Astrocyte of the spinal cord (primary cell): ENCODE measurements around the gene EMC8.

ENCODE experiments used
- DNase-seq: peaks from one replicate; pipeline ENCODE4 v3.0.0; 2011; ENCODE audit warnings: low read depth, low spot score
- H3K4me3 ChIP-seq: 2 replicates; pipeline ENCODE4 v1.5.1; 2011; ENCODE audit warnings: low read depth, mild to moderate bottlenecking, low read length, moderate library complexity
- CTCF ChIP-seq: IDR thresholded peaks from 2 replicates; pipeline ENCODE4 v1.5.1; 2012; ENCODE audit warnings: low read depth, mild to moderate bottlenecking, low read length, inconsistent platforms
- in situ Hi-C: cut with HindIII; loops from 2 replicates; pipeline ENCODE4 v1.10.0; 2017; ENCODE audit warnings: low sequenced_read_pairs

Gene EMC8

GRCh38 chr16:85829171-85829719 is 29.9 kb upstream of the EMC8 start:
- TF ChIP-seq CTCF: no peak
- in situ Hi-C loops: no loop called here
- DNase-seq: no peak
- H3K4me3 ChIP-seq: no peak overlapping the region

- in situ Hi-C loops: no loop called here
- TF ChIP-seq CTCF: no peak
- no peak overlapping the region for H3K4me3 ChIP-seq
- no peak for DNase-seq
Observed at GRCh38 chr16:85828166-85828565, 28.8 kb upstream of the EMC8 start.

GRCh38 chr16:85826686-85827247 is 27.4 kb upstream of the EMC8 start:
- TF ChIP-seq CTCF: no peak
- no peak overlapping the region for H3K4me3 ChIP-seq
- in situ Hi-C loops: no loop called here
- no peak for DNase-seq

- in situ Hi-C loops: no loop called here
- peak; percentile 6 for TF ChIP-seq CTCF
- DNase-seq: no peak
- H3K4me3 ChIP-seq: no peak overlapping the region
Observed at GRCh38 chr16:85825326-85825725, 26.0 kb upstream of the EMC8 start.

- in situ Hi-C loops: no loop called here
- no peak for TF ChIP-seq CTCF
- DNase-seq: no peak
- H3K4me3 ChIP-seq: no peak overlapping the region
Observed at GRCh38 chr16:85824161-85825135, 25.1 kb upstream of the EMC8 start.

GRCh38 chr16:85823328-85823920 is 24.1 kb upstream of the EMC8 start:
- H3K4me3 ChIP-seq: no peak overlapping the region
- DNase-seq: no peak
- in situ Hi-C loops: no loop called here
- no peak for TF ChIP-seq CTCF
